Measurements from ENCODE around the gene WDR88. TPM values are rescaled to one million over a fixed set of nuclear protein-coding genes. Genes with fewer than 3 reads are reported as not detected.
"Not testable (repeated sequence)": the region's sequence is repeated elsewhere in the genome, so short reads cannot be mapped to it uniquely, and the experiment has no call there.

WDR88 gene
- total RNA-seq, 4 donors from 2014 or later = not detected

- no peak for TF ChIP-seq EP300 (IDR thresholded peaks at IDR 0.05; ENCODE audit: low read depth)
- no peak for TF ChIP-seq CTCF (IDR thresholded peaks at IDR 0.05)
- TF ChIP-seq POLR2AphosphoS5 (IDR thresholded peaks at IDR 0.05) = no peak
- no peak for TF ChIP-seq POLR2A (IDR thresholded peaks at IDR 0.05)
- intact Hi-C loops (cut with DNase I; ENCODE audit: low total_unique reads) (no loop called here), in situ Hi-C loops (cut with MboI; ENCODE audit: low pct_ligation_motif_present in 1 of 4, low pct_unique_long_range_greater_than_20kb in 1 of 4, low sequenced_read_pairs in 3 of 4) (no loop called here)
- WGBS, 2 donors (ENCODE audit: low coverage in 1 of 2) = 56 to 100% methylated on average over 1 to 4 of the region's 4 CpGs
- no peak for DNase-seq
- Histone ChIP-seq H3K36me3 (no peaks in the 10 kb centered on the region), H3K27ac (no peak overlapping the region), H3K4me3 (no peak overlapping the region), H3K9me3 (no peaks in the 10 kb centered on the region), H3K27me3 (no peaks in the 10 kb centered on the region), H3K4me1 (no peaks in the 10 kb centered on the region)
Measured at GRCh38 chr19:33161201-33161600, 29.3 kb downstream of the WDR88 start.

- Histone ChIP-seq H3K4me3 (no peak overlapping the region), H3K36me3 (no peaks in the 10 kb centered on the region), H3K27me3 (no peaks in the 10 kb centered on the region), H3K27ac (no peak overlapping the region), H3K4me1 (no peaks in the 10 kb centered on the region), H3K9me3 (no peaks in the 10 kb centered on the region)
- DNase-seq = no peak
- in situ Hi-C loops (cut with MboI; ENCODE audit: low pct_ligation_motif_present in 1 of 4, low pct_unique_long_range_greater_than_20kb in 1 of 4, low sequenced_read_pairs in 3 of 4) (no loop called here), intact Hi-C loops (cut with DNase I; ENCODE audit: low total_unique reads) (no loop called here)
- 78 to 92% methylated on average over 3 to 6 of the region's 6 CpGs for WGBS, 2 donors (ENCODE audit: low coverage in 1 of 2)
- no peak for TF ChIP-seq EP300 (IDR thresholded peaks at IDR 0.05; ENCODE audit: low read depth)
- TF ChIP-seq CTCF (IDR thresholded peaks at IDR 0.05) = no peak
- no peak for TF ChIP-seq POLR2AphosphoS5 (IDR thresholded peaks at IDR 0.05)
- no peak for TF ChIP-seq POLR2A (IDR thresholded peaks at IDR 0.05)
Measured at GRCh38 chr19:33163481-33163880, 31.6 kb downstream of the WDR88 start.

GRCh38 chr19:33166037-33166436 lies 34.1 kb downstream of the WDR88 start:
- in situ Hi-C loops (cut with MboI; ENCODE audit: low pct_ligation_motif_present in 1 of 4, low pct_unique_long_range_greater_than_20kb in 1 of 4, low sequenced_read_pairs in 3 of 4); intact Hi-C loops (cut with DNase I; ENCODE audit: low total_unique reads); H3K4me3 ChIP-seq; H3K4me1 ChIP-seq; H3K27me3 ChIP-seq; H3K36me3 ChIP-seq; H3K27ac ChIP-seq; H3K9me3 ChIP-seq; DNase-seq: not testable (repeated sequence)
- 70 to 77% methylated on average over 5 to 6 of the region's 6 CpGs for WGBS, 2 donors (ENCODE audit: low coverage in 1 of 2)

GRCh38 chr19:33167438-33167837 lies 35.5 kb downstream of the WDR88 start:
- TF ChIP-seq POLR2AphosphoS5 (IDR thresholded peaks at IDR 0.05) (no peak), CTCF (IDR thresholded peaks at IDR 0.05) (no peak), EP300 (IDR thresholded peaks at IDR 0.05; ENCODE audit: low read depth) (no peak), POLR2A (IDR thresholded peaks at IDR 0.05) (no peak)
- peaks cover 5 to 15% (median 7%) of the 10 kb centered on the region in 4 donors for H3K4me1 ChIP-seq
- WGBS, 2 donors (ENCODE audit: low coverage in 1 of 2) = 100% methylated on average over 1 of the region's 1 CpG
- H3K36me3 ChIP-seq = no peaks in the 10 kb centered on the region
- no peak overlapping the region for H3K27ac ChIP-seq
- intact Hi-C loops (cut with DNase I; ENCODE audit: low total_unique reads) (no loop called here), in situ Hi-C loops (cut with MboI; ENCODE audit: low pct_ligation_motif_present in 1 of 4, low pct_unique_long_range_greater_than_20kb in 1 of 4, low sequenced_read_pairs in 3 of 4) (no loop called here)
- H3K4me3 ChIP-seq = no peak overlapping the region
- H3K27me3 ChIP-seq = no peaks in the 10 kb centered on the region
- H3K9me3 ChIP-seq = no peaks in the 10 kb centered on the region
- no peak for DNase-seq

GRCh38 chr19:33168528-33168927 lies 36.6 kb downstream of the WDR88 start:
- Histone ChIP-seq H3K27ac (no peak overlapping the region), H3K27me3 (no peaks in the 10 kb centered on the region), H3K4me3 (no peak overlapping the region), H3K9me3 (no peaks in the 10 kb centered on the region), H3K4me1 (peaks cover 5 to 20% (median 9%) of the 10 kb centered on the region in 4 donors), H3K36me3 (no peaks in the 10 kb centered on the region)
- WGBS, 2 donors (ENCODE audit: low coverage in 1 of 2) = 89 to 92% methylated on average over 1 of the region's 1 CpG
- DNase-seq = no peak
- in situ Hi-C loops (cut with MboI; ENCODE audit: low pct_ligation_motif_present in 1 of 4, low pct_unique_long_range_greater_than_20kb in 1 of 4, low sequenced_read_pairs in 3 of 4) = no loop called here
- no peak for TF ChIP-seq POLR2AphosphoS5 (IDR thresholded peaks at IDR 0.05)
- no peak for TF ChIP-seq CTCF (IDR thresholded peaks at IDR 0.05)
- no peak for TF ChIP-seq POLR2A (IDR thresholded peaks at IDR 0.05)
- no peak for TF ChIP-seq EP300 (IDR thresholded peaks at IDR 0.05; ENCODE audit: low read depth)
- intact Hi-C loops (cut with DNase I; ENCODE audit: low total_unique reads) = no loop called here

Data from transverse colon (tissue), 4 donors.